BLaER1 treated with 17β-estradiol and CSF1 and Interleukin-3, amounts not matched to agents 10 nM and 100 nM (cell line): ENCODE data around the gene INPP5B.
"Not testable (repeated sequence)": the region's sequence is repeated elsewhere in the genome, so short reads cannot be mapped to it uniquely, and the experiment has no call there.

ENCODE experiments used
- H3K27ac ChIP-seq, 11 experiments: shearing (Covaris generic); formaldehyde crosslinking; 2 replicates each; pipeline ENCODE4 v1.8.1; 2022
- H3K27me3 ChIP-seq, 11 experiments: shearing (Covaris generic); formaldehyde crosslinking; 2 replicates each; pipeline ENCODE4 v1.8.1; 2022
- H3K36me3 ChIP-seq, 11 experiments: shearing (Covaris generic); formaldehyde crosslinking; 2 replicates each; pipeline ENCODE4 v1.8.1; 2022
- H3K4me1 ChIP-seq, 10 experiments: shearing (Covaris generic); formaldehyde crosslinking; 2 replicates each; pipeline ENCODE4 v1.8.1; 2022
- H3K4me2 ChIP-seq, 11 experiments: shearing (Covaris generic); formaldehyde crosslinking; 2 replicates each; pipeline ENCODE4 v1.8.1; 2022
- H3K4me3 ChIP-seq, 10 experiments: shearing (Covaris generic); formaldehyde crosslinking; 2 replicates each; pipeline ENCODE4 v1.8.1; 2022
- H3K9ac ChIP-seq, 11 experiments: shearing (Covaris generic); formaldehyde crosslinking; 2 replicates each; pipeline ENCODE4 v1.8.1; 2022
- H3K9me3 ChIP-seq, 11 experiments: shearing (Covaris generic); formaldehyde crosslinking; replicated peaks in 1 of 11; 2 replicates each; pipeline ENCODE4 v1.8.1; 2022
- H4K20me1 ChIP-seq, 11 experiments: shearing (Covaris generic); formaldehyde crosslinking; 2 replicates each; pipeline ENCODE4 v1.8.1; 2022
- Cebpa-rat ChIP-seq, 11 experiments: shearing (Covaris generic); IDR thresholded peaks; 2 replicates each; pipeline ENCODE4 v1.8.1; 2022

The INPP5B gene

DNA sequence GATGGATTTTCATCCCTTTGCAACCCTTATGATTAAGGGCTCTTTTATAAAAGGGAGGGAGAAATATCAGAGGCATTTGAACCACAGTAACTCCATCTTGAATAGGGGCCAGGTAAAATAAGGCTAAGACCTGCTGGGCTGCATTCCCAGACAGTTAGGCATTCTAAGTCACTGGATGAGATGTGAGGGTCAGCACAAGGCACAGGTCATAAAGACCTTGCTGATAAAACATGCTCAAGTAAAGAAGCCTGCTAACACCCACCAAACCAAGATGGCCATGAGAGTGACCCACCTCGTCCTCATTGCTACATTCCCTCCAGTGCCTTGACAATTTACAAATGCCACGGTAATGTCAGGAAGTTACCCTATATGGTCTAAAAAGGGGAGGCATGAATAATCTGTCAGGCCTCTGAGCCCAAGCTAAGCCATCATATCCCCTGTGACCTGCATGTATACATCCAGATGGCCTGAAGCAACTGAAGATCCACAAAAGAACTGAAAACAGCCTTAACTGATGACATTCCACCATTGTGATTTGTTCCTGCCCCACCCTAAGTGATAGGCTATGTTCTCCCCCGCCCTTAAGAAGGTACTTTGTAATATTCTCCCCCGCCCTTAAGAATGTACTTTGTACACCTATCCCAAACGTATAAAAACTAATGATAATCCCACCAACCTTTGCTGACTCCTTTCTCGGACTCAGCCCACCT lies 39.3 kb downstream of the INPP5B start:
- Histone ChIP-seq H3K36me3 (peaks cover 68 to 100% (median 93%) of the 10 kb centered on the region in 11 experiments), H3K9me3 (peaks cover 70 to 87% (median 81%) of the 10 kb centered on the region in 11 experiments), H3K4me3 (0 out of 20 replicates have a peak overlapping the region, but pooled peaks of 1 of the 10 experiments have one; percentile 15)
- not testable (repeated sequence) for H3K27ac ChIP-seq, H3K4me2 ChIP-seq, H4K20me1 ChIP-seq, H3K27me3 ChIP-seq, H3K9ac ChIP-seq, H3K4me1 ChIP-seq

DNA sequence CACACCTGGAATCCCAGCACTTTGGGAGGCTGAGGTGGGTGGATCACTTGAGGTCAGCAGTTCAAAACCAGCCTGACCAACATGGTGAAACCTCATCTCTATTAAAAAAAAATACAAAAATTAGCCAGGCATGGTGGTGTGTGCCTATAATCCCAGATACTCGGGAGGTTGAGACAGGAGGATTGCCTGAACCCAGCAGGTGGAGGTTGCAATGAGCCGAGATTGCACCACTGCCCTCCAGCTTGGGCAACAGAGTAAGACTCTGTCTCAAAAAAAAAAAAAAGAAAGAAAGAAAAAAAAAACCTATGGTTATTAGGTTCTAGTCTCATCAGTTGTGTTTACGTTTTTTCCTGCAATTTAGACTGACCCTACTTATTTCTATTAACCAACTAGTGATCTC lies 40.3 kb downstream of the INPP5B start:
- H3K4me3 ChIP-seq, H4K20me1 ChIP-seq, H3K27me3 ChIP-seq, H3K4me1 ChIP-seq, H3K4me2 ChIP-seq, H3K9ac ChIP-seq, H3K27ac ChIP-seq: not testable (repeated sequence)
- Histone ChIP-seq H3K9me3 (peaks cover 60 to 77% (median 71%) of the 10 kb centered on the region in 11 experiments), H3K36me3 (peaks cover 59 to 99% (median 93%) of the 10 kb centered on the region in 11 experiments)

DNA sequence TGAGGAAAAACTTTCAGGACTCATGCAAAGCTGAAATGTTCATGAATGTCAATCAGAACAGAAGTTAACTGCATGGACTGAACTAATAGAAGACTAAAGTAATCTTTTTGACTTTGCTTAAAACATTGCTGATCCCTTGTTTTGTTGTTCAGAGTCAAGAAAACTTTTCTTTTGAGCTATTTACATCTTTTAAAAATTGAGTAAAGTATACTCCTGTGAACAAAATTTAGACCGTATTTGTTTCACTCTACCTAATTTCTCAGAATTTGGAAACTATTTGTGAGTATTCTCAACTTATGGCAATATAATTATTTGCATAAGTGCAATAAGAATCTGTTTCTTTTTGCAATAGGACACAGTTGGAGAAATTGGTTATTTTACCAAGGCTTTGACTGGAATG lies 41.1 kb downstream of the INPP5B start:
- peaks cover 0 to 7% (median 0%) of the 10 kb centered on the region in 11 experiments; a peak in 3 of 22 replicates for H4K20me1 ChIP-seq
- H3K9ac ChIP-seq: no peak overlapping the region
- peaks cover 51 to 69% (median 62%) of the 10 kb centered on the region in 11 experiments for H3K9me3 ChIP-seq
- no peak overlapping the region; a peak in 1 of 20 replicates for H3K4me3 ChIP-seq
- H3K27me3 ChIP-seq: no peaks in the 10 kb centered on the region
- H3K36me3 ChIP-seq: peaks cover 53 to 99% (median 90%) of the 10 kb centered on the region in 11 experiments
- no peak for TF ChIP-seq Cebpa-rat (IDR thresholded peaks at IDR 0.05)
- H3K4me1 ChIP-seq: peaks cover 0 to 17% (median 10%) of the 10 kb centered on the region in 10 experiments; a peak in 17 of 20 replicates
- no peak overlapping the region for H3K27ac ChIP-seq
- H3K4me2 ChIP-seq: no peak overlapping the region

DNA sequence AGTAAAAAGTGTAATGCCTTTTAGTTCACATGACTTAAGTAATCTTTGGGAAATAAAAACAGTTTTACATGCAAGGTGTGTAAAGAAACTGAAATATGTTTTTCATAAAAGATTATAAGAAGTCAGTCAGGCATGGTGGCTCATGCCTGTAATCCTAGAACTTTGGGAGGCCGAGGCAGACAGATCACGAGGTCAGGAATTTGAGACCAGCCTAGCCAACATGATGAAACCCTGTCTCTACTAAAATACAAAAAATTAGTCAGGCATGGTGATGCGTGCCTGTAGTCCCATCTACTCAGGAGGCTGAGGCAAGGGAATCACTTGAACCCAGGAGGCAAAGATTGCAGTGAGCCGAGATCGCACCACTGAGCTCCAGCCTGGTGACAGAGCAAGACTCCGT lies 42.9 kb downstream of the INPP5B start:
- H3K27me3 ChIP-seq, H3K4me3 ChIP-seq, H3K9ac ChIP-seq, H3K4me2 ChIP-seq, H4K20me1 ChIP-seq, H3K27ac ChIP-seq: not testable (repeated sequence)
- Histone ChIP-seq H3K4me1 (peaks cover 0 to 17% (median 10%) of the 10 kb centered on the region in 10 experiments; a peak in 17 of 20 replicates), H3K36me3 (peaks cover 55 to 99% (median 83%) of the 10 kb centered on the region in 11 experiments), H3K9me3 (peaks cover 39 to 56% (median 46%) of the 10 kb centered on the region in 11 experiments)

DNA sequence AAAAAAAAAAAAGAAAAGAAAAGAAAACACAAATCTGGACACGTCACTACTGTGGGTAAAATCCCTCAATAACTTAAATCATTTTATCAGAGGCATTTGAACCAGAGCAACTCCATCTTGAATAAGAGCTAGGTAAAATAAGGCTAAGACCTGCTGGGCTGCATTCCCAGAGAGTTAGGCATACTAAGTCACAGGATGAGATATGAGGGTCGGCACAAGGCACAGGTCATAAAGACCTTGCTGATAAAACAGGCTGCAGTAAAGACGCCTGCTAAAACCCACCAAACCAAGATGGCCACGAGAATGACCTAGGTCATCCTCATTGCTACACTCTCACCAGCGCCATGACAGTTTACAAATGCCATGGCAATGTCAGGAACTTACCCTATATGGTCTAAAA lies 43.9 kb downstream of the INPP5B start:
- no peak overlapping the region for H3K4me3 ChIP-seq
- H3K27ac ChIP-seq: no peak overlapping the region
- TF ChIP-seq Cebpa-rat (IDR thresholded peaks at IDR 0.05): no peak
- peaks cover 31 to 55% (median 40%) of the 10 kb centered on the region in 11 experiments for H3K9me3 ChIP-seq
- H3K4me1 ChIP-seq: peaks cover 0 to 17% (median 10%) of the 10 kb centered on the region in 10 experiments; a peak in 17 of 20 replicates
- no peak overlapping the region for H3K4me2 ChIP-seq
- no peak overlapping the region for H3K9ac ChIP-seq
- peaks cover 57 to 99% (median 83%) of the 10 kb centered on the region in 11 experiments for H3K36me3 ChIP-seq
- peaks cover 0 to 7% (median 0%) of the 10 kb centered on the region in 11 experiments; a peak in 3 of 22 replicates for H4K20me1 ChIP-seq
- H3K27me3 ChIP-seq: no peaks in the 10 kb centered on the region

DNA sequence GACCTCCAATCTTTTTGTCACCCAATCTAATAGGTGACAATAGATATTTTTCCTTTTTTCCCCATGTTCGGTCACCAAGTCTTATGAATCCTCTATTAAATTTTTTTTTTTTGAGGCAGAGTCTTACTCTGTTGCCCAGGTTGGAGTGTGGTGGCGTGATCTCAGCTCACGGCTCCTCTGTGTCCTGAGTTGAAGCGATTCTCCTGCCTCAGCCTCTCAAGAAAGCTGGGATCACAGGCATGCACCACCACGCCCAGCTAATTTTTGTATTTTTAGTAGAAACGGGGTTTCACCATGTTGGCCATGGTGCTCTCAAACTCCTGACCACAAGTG lies 45.0 kb downstream of the INPP5B start:
- Histone ChIP-seq H3K27me3 (no peaks in the 10 kb centered on the region), H3K4me1 (peaks cover 0 to 17% (median 10%) of the 10 kb centered on the region in 10 experiments; a peak in 17 of 20 replicates), H3K4me3 (no peak overlapping the region), H3K27ac (no peak overlapping the region; a peak in 1 of 22 replicates), H4K20me1 (peaks cover 0 to 7% (median 0%) of the 10 kb centered on the region in 11 experiments; a peak in 3 of 22 replicates), H3K9me3 (peaks cover 20 to 44% (median 32%) of the 10 kb centered on the region in 11 experiments), H3K36me3 (peaks cover 51 to 94% (median 78%) of the 10 kb centered on the region in 11 experiments), H3K4me2 (peak overlapping the region in 7 of 11 experiments; percentile 22 to 74 (median 66); a peak in 13 of 22 replicates), H3K9ac (peak overlapping the region in 2 of 11 experiments; percentile 22 to 30; a peak in 1 of 22 replicates)
- no peak for TF ChIP-seq Cebpa-rat (IDR thresholded peaks at IDR 0.05)

DNA sequence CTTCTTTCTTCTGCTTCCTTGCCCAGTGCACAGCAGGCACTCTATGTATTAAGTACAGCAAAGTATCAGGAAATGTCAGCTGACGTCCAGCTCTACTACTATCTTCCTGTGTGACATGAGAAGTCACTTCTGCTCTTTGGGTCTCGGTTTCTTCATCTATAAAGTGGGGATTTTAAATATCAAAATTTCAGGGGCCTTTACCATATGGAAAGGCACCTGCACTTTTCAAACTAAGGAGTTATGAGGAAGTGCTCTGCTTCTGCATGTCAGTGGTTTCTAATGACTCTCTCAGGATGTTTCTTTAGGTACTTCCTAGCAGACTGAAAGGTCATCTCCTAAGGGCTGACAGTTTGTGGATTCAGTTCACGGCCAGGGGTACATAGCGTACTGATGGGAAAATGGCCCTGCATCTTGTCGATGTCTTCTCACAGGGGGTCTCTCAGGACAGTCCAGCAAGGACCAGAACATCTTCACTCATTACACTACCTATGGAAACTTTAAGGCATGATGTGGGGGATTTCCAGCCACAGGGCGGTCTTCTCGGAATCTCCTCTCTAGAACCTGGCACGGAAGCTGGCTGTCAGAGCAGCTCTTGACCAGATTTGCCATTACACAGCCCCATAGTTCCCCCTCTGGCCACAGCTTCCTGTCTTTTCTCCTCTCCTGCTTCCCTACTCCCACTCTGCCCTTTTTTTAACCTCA lies 45.5 kb downstream of the INPP5B start:
- Histone ChIP-seq H3K27ac (no peak overlapping the region; a peak in 1 of 22 replicates), H3K9me3 (peaks cover 15 to 39% (median 27%) of the 10 kb centered on the region in 11 experiments), H3K4me3 (no peak overlapping the region), H3K36me3 (peaks cover 46 to 88% (median 72%) of the 10 kb centered on the region in 11 experiments), H3K4me1 (peaks cover 0 to 17% (median 10%) of the 10 kb centered on the region in 10 experiments; a peak in 17 of 20 replicates), H3K9ac (peak overlapping the region in 2 of 11 experiments; percentile 22 to 30; a peak in 1 of 22 replicates), H3K27me3 (no peaks in the 10 kb centered on the region), H3K4me2 (peak overlapping the region in 7 of 11 experiments; percentile 22 to 74 (median 66); a peak in 13 of 22 replicates), H4K20me1 (peaks cover 0 to 7% (median 0%) of the 10 kb centered on the region in 11 experiments; a peak in 3 of 22 replicates)
- no peak for TF ChIP-seq Cebpa-rat (IDR thresholded peaks at IDR 0.05)

DNA sequence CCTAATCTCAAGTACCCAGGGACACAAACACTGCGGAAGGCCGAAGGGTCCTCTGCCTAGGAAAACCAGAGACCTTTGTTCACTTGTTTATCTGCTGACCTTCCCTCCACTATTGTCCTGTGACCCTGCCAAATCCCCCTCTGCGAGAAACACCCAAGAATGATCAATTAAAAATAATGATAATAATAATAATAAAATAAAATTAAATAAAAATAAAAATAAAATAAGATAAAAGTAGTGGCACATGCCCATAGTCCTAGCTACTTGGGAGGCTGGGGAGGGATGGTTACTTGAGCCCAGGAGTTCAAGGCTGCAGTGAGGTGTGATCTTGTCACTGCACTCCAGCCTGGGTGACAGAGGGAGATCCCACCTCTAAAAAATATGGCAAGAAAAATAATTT lies 49.3 kb downstream of the INPP5B start:
- not testable (repeated sequence) for H3K27me3 ChIP-seq, H3K27ac ChIP-seq, H3K4me2 ChIP-seq, H3K4me3 ChIP-seq, H3K9ac ChIP-seq
- H3K4me1 ChIP-seq: peaks cover 0 to 20% (median 10%) of the 10 kb centered on the region in 10 experiments; a peak in 17 of 20 replicates
- peaks cover 22 to 74% (median 42%) of the 10 kb centered on the region in 11 experiments; a peak in 19 of 22 replicates for H3K36me3 ChIP-seq
- peaks cover 0 to 19% (median 5%) of the 10 kb centered on the region in 11 experiments; a peak in 8 of 22 replicates for H4K20me1 ChIP-seq
- peaks cover 0 to 22% (median 10%) of the 10 kb centered on the region in 11 experiments; a peak in 14 of 22 replicates for H3K9me3 ChIP-seq

DNA sequence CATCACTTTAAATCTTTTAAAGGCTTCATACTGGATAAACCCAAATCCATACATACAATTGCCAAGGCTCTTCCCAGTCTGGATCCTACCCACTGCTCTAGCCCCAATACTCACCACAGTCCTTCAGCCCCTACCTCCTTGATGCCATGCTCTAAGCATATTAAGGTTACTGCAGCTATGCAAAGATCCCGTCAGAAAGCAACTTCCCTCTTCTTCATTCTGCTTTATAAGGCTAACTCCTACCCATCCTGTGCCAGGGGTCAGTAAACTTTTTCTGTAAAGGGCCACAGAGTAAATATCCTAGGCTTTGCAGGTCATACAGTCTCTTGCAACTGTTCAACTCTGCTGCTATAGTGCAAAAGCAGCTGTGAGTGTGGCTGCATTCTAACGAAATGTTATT lies 53.2 kb downstream of the INPP5B start:
- Histone ChIP-seq H3K4me1 (0 out of 20 replicates have a peak, but pooled peaks cover 0 to 4% (median 0%) of the 10 kb centered on the region in 10 experiments), H3K36me3 (peaks cover 25 to 75% (median 30%) of the 10 kb centered on the region in 11 experiments), H3K4me2 (no peak overlapping the region), H3K9ac (no peak overlapping the region), H4K20me1 (peaks cover 0 to 19% (median 3%) of the 10 kb centered on the region in 11 experiments; a peak in 8 of 22 replicates), H3K4me3 (no peak overlapping the region), H3K27me3 (no peaks in the 10 kb centered on the region), H3K9me3 (peaks cover 0 to 21% (median 7%) of the 10 kb centered on the region in 11 experiments; a peak in 13 of 22 replicates), H3K27ac (no peak overlapping the region)
- no peak for TF ChIP-seq Cebpa-rat (IDR thresholded peaks at IDR 0.05)
